ENCODE results near the gene CCDC196.

DNA sequence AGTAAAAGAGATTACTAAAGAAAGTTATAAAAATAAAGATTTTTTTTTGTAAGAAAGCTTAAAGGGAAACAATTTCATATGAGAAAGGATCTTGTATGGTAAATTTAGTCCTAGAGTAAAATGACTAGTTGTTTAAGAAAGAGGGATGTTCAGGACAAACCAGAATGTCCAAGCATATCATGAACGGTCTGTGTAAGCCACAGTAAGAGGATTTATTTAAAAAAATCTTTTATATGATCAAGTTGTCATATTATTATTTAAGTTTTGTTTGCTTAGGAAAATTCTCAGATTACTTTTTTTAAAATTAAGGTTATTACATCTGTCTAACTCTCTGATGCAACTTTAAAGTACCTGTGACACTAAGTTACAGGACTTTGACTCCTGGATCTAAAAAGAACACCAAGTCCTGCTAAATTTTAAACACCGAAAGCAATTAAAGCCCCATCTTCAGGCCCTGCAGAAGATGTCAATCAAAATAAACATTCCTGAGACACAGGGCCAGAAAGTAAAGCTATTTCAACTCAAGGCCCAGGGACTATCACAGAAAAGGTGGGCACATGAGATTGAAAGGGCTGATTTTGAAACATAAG is 17.3 kb upstream of the CCDC196 start:
- TF ChIP-seq, protein P1, sequence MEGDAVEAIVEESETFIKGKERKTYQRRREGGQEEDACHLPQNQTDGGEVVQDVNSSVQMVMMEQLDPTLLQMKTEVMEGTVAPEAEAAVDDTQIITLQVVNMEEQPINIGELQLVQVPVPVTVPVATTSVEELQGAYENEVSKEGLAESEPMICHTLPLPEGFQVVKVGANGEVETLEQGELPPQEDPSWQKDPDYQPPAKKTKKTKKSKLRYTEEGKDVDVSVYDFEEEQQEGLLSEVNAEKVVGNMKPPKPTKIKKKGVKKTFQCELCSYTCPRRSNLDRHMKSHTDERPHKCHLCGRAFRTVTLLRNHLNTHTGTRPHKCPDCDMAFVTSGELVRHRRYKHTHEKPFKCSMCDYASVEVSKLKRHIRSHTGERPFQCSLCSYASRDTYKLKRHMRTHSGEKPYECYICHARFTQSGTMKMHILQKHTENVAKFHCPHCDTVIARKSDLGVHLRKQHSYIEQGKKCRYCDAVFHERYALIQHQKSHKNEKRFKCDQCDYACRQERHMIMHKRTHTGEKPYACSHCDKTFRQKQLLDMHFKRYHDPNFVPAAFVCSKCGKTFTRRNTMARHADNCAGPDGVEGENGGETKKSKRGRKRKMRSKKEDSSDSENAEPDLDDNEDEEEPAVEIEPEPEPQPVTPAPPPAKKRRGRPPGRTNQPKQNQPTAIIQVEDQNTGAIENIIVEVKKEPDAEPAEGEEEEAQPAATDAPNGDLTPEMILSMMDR (IDR thresholded peaks at IDR 0.05; ENCODE audit: low read depth, low read length), result no peak
- TF ChIP-seq EZH2phosphoT487 (IDR thresholded peaks at IDR 0.05; ENCODE audit: low read depth), result no peak

All from OCI-LY3 (cell line).